AG10803 (cell line): ENCODE results near the gene PDE3A.

Experiments used
- DNase-seq: peaks from one replicate; pipeline ENCODE4 v3.0.0; 2010; ENCODE audit warnings: low read depth
- H3K4me3 ChIP-seq: 2 replicates; pipeline ENCODE4 v1.5.1; 2011; ENCODE audit warnings: mild to moderate bottlenecking, low read length, control low read depth
- TF ChIP-seq, protein P1 (sequence below): conservative IDR thresholded peaks from 2 replicates; pipeline ENCODE4 v1.5.1; 2011; ENCODE audit warnings: mild to moderate bottlenecking, low read length, control low read depth, inconsistent platforms

The PDE3A gene

DNA sequence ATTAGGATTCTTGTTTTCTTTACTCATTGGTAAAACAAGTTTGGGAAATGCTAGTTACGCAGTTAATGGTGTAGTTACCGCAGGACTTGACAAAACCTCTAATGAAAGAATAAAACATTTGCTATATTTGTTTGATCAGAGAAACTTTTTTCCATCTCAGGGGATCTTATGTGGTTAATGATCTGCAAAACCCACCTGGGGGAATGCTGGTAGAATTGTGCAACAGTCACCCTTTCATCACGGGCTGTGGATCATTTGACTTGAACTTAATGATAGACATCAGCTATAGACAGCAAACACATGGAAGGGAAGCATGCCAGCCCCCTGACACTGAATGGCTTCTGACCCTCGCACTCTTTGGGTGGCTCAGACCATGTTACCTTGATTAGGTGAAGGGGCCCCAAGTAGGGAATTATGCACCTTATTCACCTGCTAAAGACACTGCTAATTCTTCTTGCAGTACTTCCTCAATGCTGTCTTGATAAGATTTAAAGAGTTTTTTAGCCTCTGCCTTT lies 84.2 kb downstream of the PDE3A start:
- TF ChIP-seq, protein P1, sequence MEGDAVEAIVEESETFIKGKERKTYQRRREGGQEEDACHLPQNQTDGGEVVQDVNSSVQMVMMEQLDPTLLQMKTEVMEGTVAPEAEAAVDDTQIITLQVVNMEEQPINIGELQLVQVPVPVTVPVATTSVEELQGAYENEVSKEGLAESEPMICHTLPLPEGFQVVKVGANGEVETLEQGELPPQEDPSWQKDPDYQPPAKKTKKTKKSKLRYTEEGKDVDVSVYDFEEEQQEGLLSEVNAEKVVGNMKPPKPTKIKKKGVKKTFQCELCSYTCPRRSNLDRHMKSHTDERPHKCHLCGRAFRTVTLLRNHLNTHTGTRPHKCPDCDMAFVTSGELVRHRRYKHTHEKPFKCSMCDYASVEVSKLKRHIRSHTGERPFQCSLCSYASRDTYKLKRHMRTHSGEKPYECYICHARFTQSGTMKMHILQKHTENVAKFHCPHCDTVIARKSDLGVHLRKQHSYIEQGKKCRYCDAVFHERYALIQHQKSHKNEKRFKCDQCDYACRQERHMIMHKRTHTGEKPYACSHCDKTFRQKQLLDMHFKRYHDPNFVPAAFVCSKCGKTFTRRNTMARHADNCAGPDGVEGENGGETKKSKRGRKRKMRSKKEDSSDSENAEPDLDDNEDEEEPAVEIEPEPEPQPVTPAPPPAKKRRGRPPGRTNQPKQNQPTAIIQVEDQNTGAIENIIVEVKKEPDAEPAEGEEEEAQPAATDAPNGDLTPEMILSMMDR, result no peak
- no peak for DNase-seq
- no peak overlapping the region for H3K4me3 ChIP-seq

DNA sequence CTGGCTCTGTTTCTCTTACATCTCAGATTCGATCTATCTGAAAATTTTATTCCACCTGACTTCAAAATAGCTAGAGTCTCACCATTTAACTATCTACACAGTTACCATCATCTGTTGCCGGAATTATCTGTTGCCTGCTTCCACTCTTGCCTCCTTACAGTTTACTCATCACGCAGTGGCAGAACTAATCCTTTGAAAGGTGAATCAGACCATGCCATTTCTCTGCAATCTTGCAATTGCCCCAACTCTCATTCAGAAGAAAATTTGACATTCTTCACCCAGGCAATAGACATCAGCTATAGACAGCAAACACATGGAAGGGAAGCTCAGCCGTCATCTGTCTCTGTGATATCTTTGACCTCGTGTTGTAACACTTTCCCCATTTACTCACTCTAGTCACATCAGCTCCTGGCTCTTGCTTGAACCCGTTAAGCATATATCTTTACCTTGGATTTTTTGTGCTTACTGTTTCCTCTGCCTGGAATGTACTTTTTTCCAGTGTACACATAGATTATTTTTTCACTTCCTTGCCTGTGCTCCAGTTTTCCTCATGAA lies 85.5 kb downstream of the PDE3A start:
- H3K4me3 ChIP-seq, result no peak overlapping the region
- no peak for DNase-seq
- TF ChIP-seq, protein P1, result no peak

DNA sequence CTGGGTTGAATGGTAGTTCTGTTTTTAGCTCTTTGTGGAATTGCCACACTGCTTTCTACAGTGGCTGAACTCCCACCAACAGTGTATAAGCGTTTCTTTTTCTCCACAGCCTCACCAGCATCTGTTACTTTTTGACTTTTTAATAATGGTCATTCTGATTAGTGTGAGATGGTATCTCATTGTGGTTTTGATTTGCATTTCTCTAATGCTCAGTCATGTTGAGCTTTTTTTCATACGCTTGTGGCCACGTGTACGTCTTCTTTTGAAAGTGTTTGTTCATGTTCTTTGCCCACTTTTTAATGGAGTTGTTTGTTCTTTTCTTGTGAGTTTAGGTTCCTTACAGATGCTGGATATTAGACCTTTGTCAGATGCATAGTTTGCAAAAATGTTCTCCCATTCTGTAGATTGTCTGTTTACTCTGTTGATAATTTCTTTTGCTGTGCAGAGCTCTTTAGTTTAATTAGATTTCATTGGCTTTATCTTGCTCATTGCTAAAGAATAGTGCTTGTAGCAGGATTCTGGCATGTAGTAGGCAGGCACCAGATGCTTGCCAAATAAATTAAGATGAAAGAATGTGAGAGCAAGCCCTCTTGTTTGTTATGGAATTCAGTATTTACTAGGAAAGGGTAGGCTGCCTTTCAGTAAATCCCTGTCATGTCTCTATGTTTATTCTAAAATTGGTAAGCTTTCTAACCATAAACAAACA lies 86.8 kb downstream of the PDE3A start:
- peak; percentile 12 for DNase-seq
- no peak overlapping the region for H3K4me3 ChIP-seq
- TF ChIP-seq, protein P1, result no peak

DNA sequence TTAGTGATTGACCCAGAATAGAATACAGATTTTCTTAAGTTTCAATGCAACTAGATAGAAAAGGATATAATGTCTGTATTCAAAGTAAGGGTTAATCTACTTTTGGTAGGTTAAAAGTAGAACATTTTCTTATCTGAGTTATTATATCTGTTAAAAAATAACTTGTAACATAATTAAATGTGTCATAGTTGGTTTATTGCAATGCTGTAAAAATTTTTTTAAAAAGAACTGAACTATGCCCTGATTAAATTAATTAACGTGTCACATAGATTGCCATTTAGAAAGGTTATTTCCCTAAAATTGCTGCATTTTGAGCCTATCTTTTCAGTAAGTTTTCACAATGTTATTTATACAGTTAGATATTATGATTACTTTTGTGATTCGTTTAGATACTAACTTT lies 89.2 kb downstream of the PDE3A start:
- H3K4me3 ChIP-seq, result no peak overlapping the region
- no peak for DNase-seq
- TF ChIP-seq, protein P1, result no peak

DNA sequence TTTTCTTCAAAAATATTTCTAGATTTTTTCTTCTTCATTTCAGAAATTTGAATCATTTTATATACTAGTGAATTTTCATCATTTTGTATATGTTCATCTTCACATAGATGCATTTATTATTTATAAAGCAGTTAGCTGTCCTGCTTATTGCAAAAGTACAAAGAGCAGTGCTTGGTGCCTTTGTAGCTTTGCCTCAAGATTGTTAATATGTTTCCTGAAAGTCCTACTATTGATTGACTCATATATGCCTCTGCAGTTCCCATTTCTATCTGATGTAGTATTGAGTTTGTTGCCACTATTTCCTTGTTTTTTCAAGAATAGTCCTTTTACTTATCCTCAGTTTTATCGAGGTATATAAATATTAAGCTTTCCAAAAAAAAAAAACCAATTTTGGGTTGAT lies 89.7 kb downstream of the PDE3A start:
- H3K4me3 ChIP-seq, result no peak overlapping the region
- DNase-seq, result no peak
- TF ChIP-seq, protein P1, result no peak

DNA sequence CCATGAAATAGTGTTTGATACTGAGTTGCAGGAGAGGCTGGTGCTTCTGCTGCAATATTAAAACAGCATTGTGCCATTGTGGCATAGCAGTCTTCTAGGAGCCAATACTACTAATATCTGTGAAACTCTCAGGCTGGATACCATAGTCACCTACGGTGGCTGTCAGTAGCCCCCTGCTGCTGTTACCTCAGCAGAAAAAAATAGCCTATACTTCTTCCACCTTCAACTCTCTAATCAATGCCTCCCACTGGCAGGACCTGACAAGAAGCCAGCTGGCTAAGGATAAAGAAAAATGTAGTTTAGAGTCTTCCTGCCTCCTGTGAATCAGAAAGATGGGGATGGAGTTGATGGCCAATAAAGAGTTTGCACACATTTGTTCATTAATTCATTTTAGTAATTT lies 91.6 kb downstream of the PDE3A start:
- DNase-seq, result no peak
- H3K4me3 ChIP-seq, result no peak overlapping the region
- TF ChIP-seq, protein P1, result no peak

DNA sequence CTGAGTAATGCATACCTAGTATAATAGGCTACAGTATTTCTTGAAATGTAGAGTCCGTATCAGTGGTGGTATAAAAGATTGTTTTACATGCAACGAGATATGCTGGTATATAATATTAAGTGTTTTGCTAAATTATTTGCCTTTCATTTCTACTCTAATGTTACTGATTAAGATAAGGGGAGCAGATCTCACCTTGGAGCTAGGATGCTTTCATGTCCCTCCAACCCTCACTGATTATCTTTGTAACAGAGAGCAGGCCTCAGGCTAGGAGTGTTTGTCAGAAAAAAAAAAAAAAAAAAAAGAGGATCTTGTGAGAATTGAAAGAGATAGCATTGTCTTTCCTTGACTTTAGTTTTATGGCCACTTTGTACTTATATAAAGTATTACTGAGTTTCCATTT lies 92.6 kb downstream of the PDE3A start:
- H3K4me3 ChIP-seq, result no peak overlapping the region

More for the DNA sequence above, 92.6 kb downstream of the PDE3A start:
- TF ChIP-seq, protein P1, result no peak
- DNase-seq, result no peak
